ENCODE data around the gene GSTA2. TPM values are rescaled to one million over a fixed set of nuclear protein-coding genes. Genes with fewer than 3 reads are reported as not detected.
A peak's percentile ranks its signal among the peaks of the same experiment; 100 is the strongest.
"Not testable (repeated sequence)": the region's sequence is repeated elsewhere in the genome, so short reads cannot be mapped to it uniquely, and the experiment has no call there.

GSTA2 gene
- total RNA-seq, 4 donors from 2014 or later, result not detected

DNA sequence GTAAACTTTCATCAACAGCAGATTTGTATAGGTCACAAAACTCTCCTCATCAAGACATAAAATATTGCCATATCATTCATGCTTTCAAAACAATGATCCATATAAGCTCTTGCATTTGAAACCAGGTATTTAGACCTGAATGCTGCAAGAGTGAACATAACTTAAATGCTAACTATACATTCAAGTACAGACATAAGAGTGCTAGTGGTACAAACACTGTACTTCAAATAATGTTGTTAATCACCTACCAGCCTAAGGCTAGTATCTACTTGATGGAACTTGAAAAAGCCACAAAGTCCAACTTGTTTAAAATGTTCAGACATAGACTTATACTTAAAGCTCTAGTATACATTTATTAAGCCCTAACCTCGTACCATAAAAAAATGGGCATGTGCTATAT, 16.0 kb upstream of the GSTA2 start:
- no peak for DNase-seq
- H3K36me3 ChIP-seq, result no peaks in the 10 kb centered on the region
- no peaks in the 10 kb centered on the region for H3K9me3 ChIP-seq
- TF ChIP-seq POLR2A (IDR thresholded peaks at IDR 0.05), result no peak
- TF ChIP-seq, protein P1, sequence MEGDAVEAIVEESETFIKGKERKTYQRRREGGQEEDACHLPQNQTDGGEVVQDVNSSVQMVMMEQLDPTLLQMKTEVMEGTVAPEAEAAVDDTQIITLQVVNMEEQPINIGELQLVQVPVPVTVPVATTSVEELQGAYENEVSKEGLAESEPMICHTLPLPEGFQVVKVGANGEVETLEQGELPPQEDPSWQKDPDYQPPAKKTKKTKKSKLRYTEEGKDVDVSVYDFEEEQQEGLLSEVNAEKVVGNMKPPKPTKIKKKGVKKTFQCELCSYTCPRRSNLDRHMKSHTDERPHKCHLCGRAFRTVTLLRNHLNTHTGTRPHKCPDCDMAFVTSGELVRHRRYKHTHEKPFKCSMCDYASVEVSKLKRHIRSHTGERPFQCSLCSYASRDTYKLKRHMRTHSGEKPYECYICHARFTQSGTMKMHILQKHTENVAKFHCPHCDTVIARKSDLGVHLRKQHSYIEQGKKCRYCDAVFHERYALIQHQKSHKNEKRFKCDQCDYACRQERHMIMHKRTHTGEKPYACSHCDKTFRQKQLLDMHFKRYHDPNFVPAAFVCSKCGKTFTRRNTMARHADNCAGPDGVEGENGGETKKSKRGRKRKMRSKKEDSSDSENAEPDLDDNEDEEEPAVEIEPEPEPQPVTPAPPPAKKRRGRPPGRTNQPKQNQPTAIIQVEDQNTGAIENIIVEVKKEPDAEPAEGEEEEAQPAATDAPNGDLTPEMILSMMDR (IDR thresholded peaks at IDR 0.05), result no peak
- no peak overlapping the region for H3K4me3 ChIP-seq
- no peaks in the 10 kb centered on the region for H3K27me3 ChIP-seq
- peak overlapping the region in 2 of 4 donors; percentile 34 to 36 for H3K27ac ChIP-seq
- WGBS, 2 donors, result 26 to 36% methylated on average over 1 of the region's 1 CpG
- H3K4me1 ChIP-seq, result peaks cover 0 to 36% (median 0%) of the 10 kb centered on the region in 3 donors
- intact Hi-C loops (cut with DNase I), result no loop called here

DNA sequence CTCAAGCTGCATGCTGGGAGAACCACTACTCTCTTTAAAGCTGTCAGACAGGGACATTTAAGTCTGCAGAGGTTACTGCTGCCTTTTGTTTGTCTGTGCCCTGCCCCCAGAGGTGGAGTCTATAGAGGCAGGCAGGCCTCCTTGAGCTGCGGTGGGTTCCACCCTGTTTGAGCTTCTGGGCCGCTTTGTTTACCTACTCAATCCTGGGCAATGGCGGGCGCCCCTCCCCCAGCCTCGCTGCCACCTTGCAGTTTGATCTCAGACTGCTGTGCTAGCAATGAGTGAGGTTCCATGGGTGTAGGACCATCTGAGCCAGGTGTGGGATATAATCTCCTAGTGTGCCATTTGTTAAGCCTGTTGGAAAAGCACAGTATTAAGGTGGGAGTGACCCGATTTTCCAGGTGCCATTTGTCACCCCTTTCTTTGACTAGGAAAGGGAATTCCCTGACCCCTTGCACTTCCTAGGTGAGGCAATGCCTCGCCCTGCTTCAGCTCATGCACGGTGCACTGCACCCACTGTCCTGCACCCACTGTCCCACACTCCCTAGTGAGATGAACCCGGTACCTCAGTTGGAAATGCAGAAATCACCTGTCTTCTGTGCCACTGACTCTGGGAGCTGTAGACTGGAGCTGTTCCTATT, 13.6 kb upstream of the GSTA2 start:
- intact Hi-C loops (cut with DNase I); DNase-seq; H3K4me3 ChIP-seq; H3K27ac ChIP-seq; H3K9me3 ChIP-seq; H3K36me3 ChIP-seq; H3K27me3 ChIP-seq: not testable (repeated sequence)
- H3K4me1 ChIP-seq, result peaks cover 0 to 26% (median 0%) of the 10 kb centered on the region in 3 donors
- WGBS, 2 donors, result 71 to 79% methylated on average over 7 to 9 of the region's 9 CpGs

DNA sequence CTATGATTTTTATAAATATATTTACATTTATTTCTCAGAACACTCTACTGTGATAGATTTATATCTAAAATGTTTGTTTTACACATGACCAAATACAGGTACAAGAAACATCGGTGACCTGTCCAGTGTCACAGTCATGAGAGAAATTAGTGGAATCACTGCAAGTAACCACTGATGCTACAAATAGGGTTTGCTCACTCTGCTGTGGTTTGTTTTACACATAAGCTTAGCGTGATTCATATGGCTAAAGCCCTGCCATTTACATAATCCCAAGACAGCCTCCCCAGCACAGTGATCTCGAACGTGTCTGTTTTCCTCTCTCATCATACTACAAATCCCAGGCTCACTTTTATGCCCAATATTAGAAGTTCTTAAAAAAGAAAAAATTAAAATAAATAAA, 6.1 kb upstream of the GSTA2 start:
- intact Hi-C loops (cut with DNase I); H3K27ac ChIP-seq; H3K36me3 ChIP-seq; H3K9me3 ChIP-seq; H3K4me3 ChIP-seq; H3K27me3 ChIP-seq; DNase-seq; H3K4me1 ChIP-seq: not testable (repeated sequence)
- 37 to 46% methylated on average over 4 of the region's 4 CpGs for WGBS, 2 donors

DNA sequence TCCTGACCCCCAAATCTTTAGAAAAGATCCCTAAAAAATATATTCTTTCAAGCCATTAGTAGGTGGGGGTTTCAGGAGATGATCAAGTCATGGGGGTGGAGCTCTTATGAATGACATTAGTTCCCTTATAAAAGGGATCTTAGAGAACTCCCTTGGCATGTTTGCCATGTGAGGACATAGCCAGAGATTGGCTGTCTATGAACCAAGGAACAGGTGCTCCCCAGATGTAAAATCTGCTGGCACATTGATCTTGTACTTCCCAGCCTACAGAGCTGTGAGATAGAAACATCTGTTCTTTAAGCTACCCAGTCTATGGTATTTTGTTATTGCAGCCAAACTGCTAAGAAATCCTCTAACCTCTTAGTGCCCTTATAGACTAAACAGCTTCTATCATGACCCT, 4.4 kb upstream of the GSTA2 start:
- H3K4me1 ChIP-seq; H3K27me3 ChIP-seq; DNase-seq; H3K36me3 ChIP-seq; H3K4me3 ChIP-seq; H3K9me3 ChIP-seq; intact Hi-C loops (cut with DNase I); H3K27ac ChIP-seq: not testable (repeated sequence)

DNA sequence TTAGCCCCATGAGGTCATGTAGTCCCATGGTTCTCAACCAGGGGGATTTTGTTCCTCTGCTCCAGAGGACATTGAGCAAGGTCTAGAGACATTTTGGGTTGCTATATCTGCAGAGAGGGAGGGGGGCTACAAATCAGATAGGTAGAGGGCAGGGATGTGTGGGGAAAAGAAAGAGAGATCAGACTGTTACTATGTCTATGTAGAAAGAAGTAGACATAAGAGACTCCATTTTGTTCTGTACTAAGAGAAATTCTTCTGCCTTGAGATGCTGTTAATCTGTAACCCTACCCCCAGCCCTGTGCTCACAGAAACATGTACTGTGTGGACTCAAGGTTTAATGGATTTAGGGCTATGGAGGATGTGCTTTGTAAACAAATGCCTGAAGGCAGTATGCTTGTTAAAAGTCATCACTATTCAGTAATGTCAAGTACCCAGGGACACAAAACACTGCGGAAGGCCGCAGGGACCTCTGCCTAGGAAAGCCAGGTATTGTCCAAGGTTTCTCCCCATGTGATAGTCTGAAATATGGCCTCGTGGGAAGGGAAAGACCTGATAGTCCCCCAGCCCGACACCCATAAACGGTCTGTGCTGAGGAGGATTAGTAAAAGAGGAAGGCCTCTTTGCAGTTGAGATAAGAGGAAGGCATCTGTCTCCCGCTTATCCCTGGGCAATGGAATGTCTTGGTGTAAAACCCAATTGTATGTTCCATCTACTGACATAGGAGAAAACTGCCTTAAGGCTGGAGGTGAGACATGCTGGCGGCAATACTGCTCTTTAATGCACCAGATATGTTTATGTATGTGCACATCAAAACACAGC, 1.4 kb downstream of the GSTA2 start:
- H3K9me3 ChIP-seq; intact Hi-C loops (cut with DNase I); DNase-seq; H3K4me3 ChIP-seq; H3K36me3 ChIP-seq; H3K4me1 ChIP-seq; H3K27ac ChIP-seq; H3K27me3 ChIP-seq: not testable (repeated sequence)
- WGBS, 2 donors, result 78 to 96% methylated on average over 2 to 6 of the region's 7 CpGs

DNA sequence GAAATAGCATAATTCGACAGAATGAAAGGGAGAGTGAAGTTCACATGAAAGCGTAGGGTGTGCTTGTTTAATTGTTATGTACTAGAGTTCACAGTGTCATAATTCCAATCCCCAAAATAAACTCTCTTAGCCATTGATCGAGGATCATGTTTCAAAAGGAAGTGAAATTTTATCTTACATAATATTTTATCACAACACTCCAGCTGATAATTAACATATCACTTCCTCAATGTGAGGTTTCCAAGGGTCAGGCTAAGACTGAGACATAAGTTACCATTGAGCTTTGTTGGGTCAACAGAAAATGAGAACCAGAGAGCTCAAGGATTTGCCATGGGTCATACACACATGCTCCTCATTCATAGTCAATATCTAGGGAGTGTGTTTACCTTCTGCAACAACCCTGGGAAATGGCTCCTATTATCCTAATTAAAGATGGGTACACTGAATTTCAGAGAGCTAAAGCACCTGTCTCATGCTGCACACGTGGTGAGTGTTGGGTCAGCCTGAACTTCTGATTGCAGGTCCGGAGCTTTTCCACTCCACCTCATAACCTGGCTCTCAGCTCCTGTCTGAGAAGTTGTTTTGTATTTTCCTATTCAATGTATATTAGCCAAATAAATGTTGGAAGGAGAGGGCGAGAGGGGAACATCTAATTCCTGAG, 3.0 kb downstream of the GSTA2 start:
- no peaks in the 10 kb centered on the region for H3K27me3 ChIP-seq
- H3K36me3 ChIP-seq, result no peaks in the 10 kb centered on the region
- no peaks in the 10 kb centered on the region for H3K4me1 ChIP-seq
- H3K27ac ChIP-seq, result no peak overlapping the region
- no peak for DNase-seq
- WGBS, 2 donors, result 68 to 69% methylated on average over 6 of the region's 6 CpGs
- TF ChIP-seq, protein P1 (IDR thresholded peaks at IDR 0.05), result no peak
- no peak for TF ChIP-seq POLR2A (IDR thresholded peaks at IDR 0.05)
- H3K4me3 ChIP-seq, result no peak overlapping the region
- no peaks in the 10 kb centered on the region for H3K9me3 ChIP-seq
- intact Hi-C loops (cut with DNase I), result no loop called here

DNA sequence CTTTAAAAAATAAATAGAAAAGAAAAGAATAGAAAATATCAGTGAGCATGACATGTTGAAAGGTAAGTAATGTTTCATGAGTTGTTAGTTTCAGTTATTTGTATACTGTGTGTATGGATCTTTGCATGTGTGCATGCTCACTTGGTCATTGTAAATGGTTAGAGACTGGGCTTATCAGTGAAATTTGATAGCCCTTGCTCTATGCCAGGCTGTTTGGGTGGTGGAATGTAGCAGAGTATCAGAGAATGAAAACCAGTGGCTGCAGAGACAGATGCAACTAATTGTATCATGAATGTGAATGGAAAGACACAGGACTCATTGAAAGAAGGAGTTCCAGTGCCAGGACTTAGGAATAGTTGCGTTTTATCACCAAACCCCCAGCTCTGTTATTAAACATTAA, 4.2 kb downstream of the GSTA2 start:
- Histone ChIP-seq H3K36me3 (no peaks in the 10 kb centered on the region), H3K4me3 (no peak overlapping the region), H3K4me1 (no peaks in the 10 kb centered on the region), H3K9me3 (no peaks in the 10 kb centered on the region), H3K27me3 (no peaks in the 10 kb centered on the region), H3K27ac (no peak overlapping the region)
- TF ChIP-seq, protein P1 (IDR thresholded peaks at IDR 0.05), result no peak
- no peak for TF ChIP-seq POLR2A (IDR thresholded peaks at IDR 0.05)
- WGBS, 2 donors, result 80 to 95% methylated on average over 1 of the region's 1 CpG
- intact Hi-C loops (cut with DNase I), result no loop called here
- DNase-seq, result no peak

DNA sequence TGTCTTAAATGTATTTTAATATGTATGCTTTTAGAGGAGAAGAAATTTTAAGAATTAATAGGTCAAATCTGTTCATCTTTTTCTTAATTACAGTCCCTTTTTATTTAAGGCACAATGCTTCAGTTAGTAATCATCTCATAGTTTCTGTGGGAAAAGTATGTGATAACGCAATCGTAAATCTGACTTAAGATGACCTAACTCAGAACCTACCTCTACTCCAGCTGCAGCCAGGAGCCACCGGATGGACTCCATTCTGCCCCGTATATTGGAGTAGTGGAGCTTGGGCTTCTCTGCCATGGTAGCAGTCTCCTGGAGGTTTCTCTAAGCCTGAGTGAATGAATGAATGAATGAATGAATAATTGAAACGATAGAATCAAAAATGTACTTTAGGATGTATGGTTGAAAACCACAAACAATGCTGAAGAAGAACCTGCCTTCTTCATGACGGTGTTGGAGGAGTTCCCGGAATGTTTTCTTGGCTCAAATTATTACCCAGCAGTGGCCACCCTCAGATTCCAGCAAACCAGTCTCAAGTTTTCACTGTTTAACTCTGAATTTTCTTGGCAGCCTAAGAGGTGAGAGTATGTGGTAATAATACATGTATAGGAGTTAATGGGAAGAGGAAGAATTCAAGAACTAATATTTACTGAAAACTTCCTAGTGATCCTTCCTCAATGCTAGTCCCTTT, 5.5 kb downstream of the GSTA2 start:
- H3K4me3 ChIP-seq; H3K9me3 ChIP-seq; intact Hi-C loops (cut with DNase I); H3K36me3 ChIP-seq; H3K27me3 ChIP-seq; H3K27ac ChIP-seq; DNase-seq; H3K4me1 ChIP-seq: not testable (repeated sequence)
- WGBS, 2 donors, result 51 to 60% methylated on average over 7 of the region's 7 CpGs

All from esophagus squamous epithelium (tissue), 5 donors.